HCT116 (cell line): ENCODE results near the gene ZFP14. TPM values are rescaled to one million over a fixed set of nuclear protein-coding genes. Genes with fewer than 3 reads are reported as not detected.

Source experiments
- ATAC-seq: fragments of 200-7000 bp; cut with Tn5 transposase; 2 replicates; pipeline ENCODE4 v1.9.1; 2020; ENCODE audit warnings: mild to moderate bottlenecking, moderate library complexity
- BruUV-seq: library from RNA; stranded (reverse); fragments of 400-500 nt; replicated peaks from 2 replicates; lab custom pipeline; 2021; lab: Mats Ljungman, UMichigan
- CTCF ChIA-PET: fragments of 300-600 bp; sonication (Branson Sonifier 250); formaldehyde crosslinking; loops from one replicate; lab custom pipeline; 2021; ENCODE audit warnings: antibody characterized with exemption; lab: Charles Lee
- POLR2A ChIA-PET: fragments of 300-600, 350-600 bp; sonication (Branson Sonifier 250); formaldehyde crosslinking; loops from one replicate; lab custom pipeline; 2021; ENCODE audit warnings: antibody characterized with exemption; lab: Charles Lee
- RAD21 ChIA-PET, 2 experiments: fragments of 300-600 bp; sonication (Branson Sonifier 250); formaldehyde crosslinking; loops; one replicate each; lab custom pipeline; 2023; ENCODE audit warnings: low total read pairs in 2 of 2; ENCODE audit not compliant: uncharacterized antibody in 2 of 2, unreplicated experiment in 2 of 2, low non-redundant PET in 1 of 2; lab: Charles Lee
- DNase-seq: peaks from one replicate; pipeline ENCODE4 v3.0.0-alpha.2; 2010; ENCODE audit warnings: low read depth, low spot score
- H2AFZ ChIP-seq: fragments of 200-600 bp; shearing (Covaris generic), sonication (generic); 2 replicates; pipeline ENCODE4 v1.6.1; 2017; ENCODE audit warnings: low read depth, mixed run types, mixed read lengths, antibody characterized with exemption, low read length; ENCODE audit not compliant: poor library complexity, severe bottlenecking
- H3K27ac ChIP-seq: 2 replicates; pipeline ENCODE4 v1.5.1; 2012; ENCODE audit warnings: low read depth, low read length
- H3K27me3 ChIP-seq: fragments of 200-600 bp; sonication (generic); 2 replicates; pipeline ENCODE4 v1.6.1; 2016; ENCODE audit warnings: mixed run types, low read length, mixed read lengths; ENCODE audit not compliant: insufficient read depth
- H3K36me3 ChIP-seq, 2 experiments: fragments of 200-500 bp in 1 of 2; fragments of 200-600 bp in 1 of 2; sonication (Bioruptor generic) in 1 of 2; sonication (generic) in 1 of 2; 2 replicates each; pipeline versions ENCODE4 v1.5.1 to v1.6.1; 2014 to 2016; ENCODE audit warnings: low read length in 2 of 2, inconsistent platforms in 1 of 2, mixed read lengths in 1 of 2, mixed run types in 1 of 2; ENCODE audit not compliant: insufficient read depth in 2 of 2, control insufficient read depth in 1 of 2
- H3K4me1 ChIP-seq, 2 experiments: fragments of 200-600 bp in 1 of 2; sonication (generic) in 1 of 2; 2 replicates each; pipeline versions ENCODE4 v1.5.1 to v1.6.1; 2012 to 2017; ENCODE audit warnings: low read length in 2 of 2, inconsistent platforms in 1 of 2, mild to moderate bottlenecking in 1 of 2, mixed read lengths in 1 of 2, mixed run types in 1 of 2, moderate library complexity in 1 of 2; ENCODE audit not compliant: insufficient read depth in 2 of 2, control insufficient read depth in 1 of 2
- H3K4me2 ChIP-seq: fragments of 200-600 bp; sonication (generic); 2 replicates; pipeline ENCODE4 v1.6.1; 2017; ENCODE audit warnings: mixed run types, low read length, mixed read lengths
- H3K4me3 ChIP-seq, 2 experiments: fragments of 200-600 bp in 1 of 2; sonication (generic) in 1 of 2; replicated peaks in 1 of 2; 2 replicates each; pipeline ENCODE4 v1.5.1; 2011 to 2016; ENCODE audit warnings: low read length in 2 of 2, control low read depth in 1 of 2, low read depth in 1 of 2, mild to moderate bottlenecking in 1 of 2, mixed read lengths in 1 of 2, mixed run types in 1 of 2
- H3K79me2 ChIP-seq: fragments of 200-600 bp; sonication (generic); 2 replicates; pipeline ENCODE4 v1.6.1; 2017; ENCODE audit warnings: mild to moderate bottlenecking, mixed run types, low read length, moderate library complexity, mixed read lengths; ENCODE audit not compliant: insufficient read depth
- H3K9ac ChIP-seq: fragments of 200-600 bp; sonication (generic); 2 replicates; pipeline ENCODE4 v1.6.1; 2016; ENCODE audit warnings: low read length, mixed read lengths
- H3K9me2 ChIP-seq: fragments of 200-600 bp; sonication (generic), shearing (Covaris generic); 2 replicates; pipeline ENCODE4 v1.6.1; 2017; ENCODE audit warnings: mixed run types, mild to moderate bottlenecking, moderate library complexity; ENCODE audit not compliant: insufficient read depth
- H3K9me3 ChIP-seq, 2 experiments: fragments of 200-500 bp in 1 of 2; fragments of 200-600 bp in 1 of 2; sonication (Bioruptor generic) in 1 of 2; sonication (generic) in 1 of 2; 2 replicates each; pipeline ENCODE4 v1.6.1; 2014 to 2017; ENCODE audit warnings: low read length in 2 of 2, mixed read lengths in 2 of 2, inconsistent platforms in 1 of 2, low read depth in 1 of 2, mild to moderate bottlenecking in 1 of 2, mixed run types in 1 of 2, moderate library complexity in 1 of 2; ENCODE audit not compliant: control insufficient read depth in 1 of 2, insufficient read depth in 1 of 2
- H4K20me1 ChIP-seq: fragments of 200-600 bp; sonication (generic), shearing (Covaris generic); 2 replicates; pipeline ENCODE4 v1.6.1; 2017; ENCODE audit warnings: mixed run types, mild to moderate bottlenecking, moderate library complexity; ENCODE audit not compliant: insufficient read depth
- CEBPB ChIP-seq: IDR thresholded peaks from 2 replicates; pipeline ENCODE4 v1.6.1; 2012; ENCODE audit warnings: low read depth
- EGR1 ChIP-seq: IDR thresholded peaks from 2 replicates; pipeline ENCODE4 v1.6.1; 2012; ENCODE audit warnings: low read depth
- MAX ChIP-seq: IDR thresholded peaks from 2 replicates; pipeline ENCODE4 v1.6.1; 2012
- POLR2A ChIP-seq: IDR thresholded peaks from 2 replicates; pipeline ENCODE4 v1.7.0; 2011; ENCODE audit warnings: borderline replicate concordance; ENCODE audit not compliant: insufficient read depth, insufficient read length; ENCODE audit errors: extremely low read depth
- REST ChIP-seq: IDR thresholded peaks from 2 replicates; pipeline ENCODE4 v1.6.1; 2012; ENCODE audit warnings: low read depth
- TCF7L2 ChIP-seq: IDR thresholded peaks from 2 replicates; pipeline ENCODE4 v1.7.0; 2011; ENCODE audit warnings: borderline replicate concordance, inconsistent platforms; ENCODE audit not compliant: insufficient read depth, insufficient read length; ENCODE audit errors: extremely low read depth
- YY1 ChIP-seq: IDR thresholded peaks from 2 replicates; pipeline ENCODE4 v1.6.1; 2011; ENCODE audit warnings: low read length, low read depth, moderate library complexity, mild to moderate bottlenecking; ENCODE audit not compliant: insufficient replicate concordance; ENCODE audit errors: extremely low read depth
- ZBTB33 ChIP-seq: IDR thresholded peaks from 2 replicates; pipeline ENCODE4 v1.6.1; 2011; ENCODE audit warnings: mild to moderate bottlenecking, low read length, moderate library complexity; ENCODE audit not compliant: insufficient replicate concordance; ENCODE audit errors: extremely low read depth
- ZNF274 ChIP-seq: fragments of 200-500 bp; sonication (Bioruptor generic); IDR thresholded peaks from 2 replicates; pipeline ENCODE4 v1.6.1; 2014; ENCODE audit warnings: mild to moderate bottlenecking, low read depth, low read length, inconsistent platforms
- intact Hi-C: fragments of 100-400 bp; cut with micrococcal nuclease; formaldehyde crosslinking; loops from 2 replicates; pipeline ENCODE4 v1.10.0; 2022
- total RNA-seq: library from RNA; stranded (reverse); gene quantifications from one replicate; pipeline ENCODE4 v1.2.1, GENCODE V29; 2021; ENCODE audit not compliant: unreplicated experiment
- TF ChIP-seq, protein P1 (sequence below): IDR thresholded peaks from 2 replicates; pipeline ENCODE4 v1.6.1; 2012

ZFP14 gene
- total RNA-seq, 1 experiment from 2014 or later = 2.8 TPM

DNA sequence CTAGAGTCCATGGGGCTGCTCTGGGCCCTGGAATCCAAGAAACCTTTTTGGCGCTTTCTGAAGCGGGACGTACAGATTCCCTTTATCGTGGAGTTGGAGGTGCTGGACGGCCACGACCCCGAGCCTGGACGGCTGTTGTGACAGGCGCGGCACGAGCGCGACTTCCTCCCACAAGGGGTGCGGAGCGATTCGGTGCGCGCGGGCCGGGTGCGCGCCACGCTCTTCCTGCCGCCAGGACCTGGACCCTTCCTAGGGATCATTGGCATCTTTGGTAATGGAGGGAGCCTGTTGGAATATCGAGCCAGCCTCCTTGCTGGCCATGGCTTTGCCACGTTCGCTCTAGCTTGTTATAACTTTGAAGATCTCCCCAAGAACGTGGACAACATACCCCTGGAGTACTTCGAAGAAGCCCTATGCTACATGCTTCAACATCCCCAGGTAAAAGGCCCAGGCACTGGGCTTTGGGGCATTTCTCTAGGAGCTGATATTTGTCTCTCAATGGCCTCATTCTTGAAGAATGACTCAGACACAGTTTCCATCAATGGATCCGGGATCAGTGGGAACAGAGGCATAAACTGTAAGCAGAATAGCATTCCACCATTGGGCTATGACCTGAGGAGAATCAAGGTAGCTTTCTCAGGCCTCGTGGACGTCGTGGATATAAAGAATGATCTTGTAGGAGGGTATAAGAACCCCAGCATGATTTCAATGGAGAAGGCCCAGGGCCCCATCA is 42.9 kb upstream of the ZFP14 start:
- DNase-seq = no peak
- CTCF ChIA-PET = no interaction called here
- Histone ChIP-seq H3K9me3 (peaks cover 4 to 13% of the 10 kb centered on the region in 2 experiments; a peak in 2 of 4 replicates), H3K9me2 (no peaks in the 10 kb centered on the region), H3K27ac (no peak overlapping the region), H3K36me3 (no peaks in the 10 kb centered on the region), H3K27me3 (no peaks in the 10 kb centered on the region), H2AFZ (no peak overlapping the region)
- no TSS peak for BruUV-seq
- POLR2A ChIA-PET = no interaction called here
- RAD21 ChIA-PET = no interaction called here
- TF ChIP-seq MAX (no peak), ZNF274 (no peak)
- TF ChIP-seq, protein P1, sequence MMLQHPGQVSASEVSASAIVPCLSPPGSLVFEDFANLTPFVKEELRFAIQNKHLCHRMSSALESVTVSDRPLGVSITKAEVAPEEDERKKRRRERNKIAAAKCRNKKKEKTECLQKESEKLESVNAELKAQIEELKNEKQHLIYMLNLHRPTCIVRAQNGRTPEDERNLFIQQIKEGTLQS = no peak
- TF ChIP-seq, all 23 proteins: peak for 0
- no peaks in the 10 kb centered on the region for H3K4me1 ChIP-seq
- intact Hi-C loops = no loop called here
- H4K20me1 ChIP-seq = no peaks in the 10 kb centered on the region
- no peak overlapping the region for H3K9ac ChIP-seq
- no peak overlapping the region for H3K4me2 ChIP-seq
- H3K4me3 ChIP-seq = no peak overlapping the region
- no peak for ATAC-seq
- H3K79me2 ChIP-seq = no peaks in the 10 kb centered on the region

GRCh38 chr19:36420961-36421748 is 42.2 kb upstream of the ZFP14 start:
- ChIA-PET POLR2A (no interaction called here), RAD21 (no interaction called here), CTCF (no interaction called here)
- Histone ChIP-seq H3K9me3 (peaks cover 4 to 13% of the 10 kb centered on the region in 2 experiments; a peak in 2 of 4 replicates), H4K20me1 (no peaks in the 10 kb centered on the region), H3K4me1 (no peaks in the 10 kb centered on the region), H3K27ac (no peak overlapping the region), H3K4me2 (no peak overlapping the region), H3K27me3 (no peaks in the 10 kb centered on the region), H3K9me2 (no peaks in the 10 kb centered on the region), H3K9ac (no peak overlapping the region), H3K4me3 (no peak overlapping the region), H3K36me3 (no peaks in the 10 kb centered on the region), H2AFZ (no peak overlapping the region), H3K79me2 (no peaks in the 10 kb centered on the region)
- ATAC-seq (no peak), DNase-seq (no peak)
- intact Hi-C loops = no loop called here
- no TSS peak for BruUV-seq
- TF ChIP-seq CEBPB (no peak), POLR2A (no peak), ZBTB33 (no peak), REST (no peak), YY1 (no peak), TCF7L2 (no peak), EGR1 (no peak)
- TF ChIP-seq, protein P1 = no peak
